ENCODE measurements around the gene MKX.
A peak's percentile ranks its signal among the peaks of the same experiment; 100 is the strongest.
"Not testable (repeated sequence)": the region's sequence is repeated elsewhere in the genome, so short reads cannot be mapped to it uniquely, and the experiment has no call there.

Gene MKX

GRCh38 chr10:27695706-27696105, 49.9 kb downstream of the MKX start:
- H3K4me3 ChIP-seq (ENCODE audit: low read depth, low read length), result no peak overlapping the region
- H3K4me1 ChIP-seq (ENCODE audit: control insufficient read depth, insufficient read depth, low read length, unreplicated experiment), result no peaks in the 10 kb centered on the region
- H3K36me3 ChIP-seq (ENCODE audit: insufficient read depth, low read length), result no peaks in the 10 kb centered on the region
- no peaks in the 10 kb centered on the region for H3K79me2 ChIP-seq (ENCODE audit: control insufficient read depth, insufficient read depth, low read length, unreplicated experiment)
- H3K27me3 ChIP-seq (ENCODE audit: insufficient read depth, low read length), result no peaks in the 10 kb centered on the region
- no peak overlapping the region for H3K27ac ChIP-seq (ENCODE audit: low read depth, low read length)
- H2AFZ ChIP-seq (ENCODE audit: low read length, unreplicated experiment), result no peak overlapping the region

- H3K4me3 ChIP-seq (ENCODE audit: low read depth, low read length), result no peak overlapping the region
- no peaks in the 10 kb centered on the region for H3K4me1 ChIP-seq (ENCODE audit: control insufficient read depth, insufficient read depth, low read length, unreplicated experiment)
- H3K27ac ChIP-seq (ENCODE audit: low read depth, low read length), result no peak overlapping the region
- no peaks in the 10 kb centered on the region for H3K36me3 ChIP-seq (ENCODE audit: insufficient read depth, low read length)
- no peaks in the 10 kb centered on the region for H3K79me2 ChIP-seq (ENCODE audit: control insufficient read depth, insufficient read depth, low read length, unreplicated experiment)
- H2AFZ ChIP-seq (ENCODE audit: low read length, unreplicated experiment), result no peak overlapping the region
- no peaks in the 10 kb centered on the region for H3K27me3 ChIP-seq (ENCODE audit: insufficient read depth, low read length)
Observed at GRCh38 chr10:27695088-27695487, 50.5 kb downstream of the MKX start.

- no peaks in the 10 kb centered on the region; the same call in 1 of the 2 replicates for H3K27me3 ChIP-seq (ENCODE audit: insufficient read depth, low read length)
- no peak overlapping the region for H3K27ac ChIP-seq (ENCODE audit: low read depth, low read length)
- no peaks in the 10 kb centered on the region for H3K36me3 ChIP-seq (ENCODE audit: insufficient read depth, low read length)
- no peak overlapping the region for H2AFZ ChIP-seq (ENCODE audit: low read length, unreplicated experiment)
- H3K79me2 ChIP-seq (ENCODE audit: control insufficient read depth, insufficient read depth, low read length, unreplicated experiment), result no peaks in the 10 kb centered on the region
- no peaks in the 10 kb centered on the region for H3K4me1 ChIP-seq (ENCODE audit: control insufficient read depth, insufficient read depth, low read length, unreplicated experiment)
- no peak overlapping the region for H3K4me3 ChIP-seq (ENCODE audit: low read depth, low read length)
Observed at GRCh38 chr10:27692663-27693062, 53.0 kb downstream of the MKX start.

GRCh38 chr10:27688991-27689390, 56.6 kb downstream of the MKX start:
- Histone ChIP-seq H3K36me3 (ENCODE audit: insufficient read depth, low read length) (no peaks in the 10 kb centered on the region), H3K4me3 (ENCODE audit: low read depth, low read length) (no peak overlapping the region), H2AFZ (ENCODE audit: low read length, unreplicated experiment) (no peak overlapping the region), H3K79me2 (ENCODE audit: control insufficient read depth, insufficient read depth, low read length, unreplicated experiment) (no peaks in the 10 kb centered on the region), H3K27me3 (ENCODE audit: insufficient read depth, low read length) (no peaks in the 10 kb centered on the region; the same call in 1 of the 2 replicates), H3K27ac (ENCODE audit: low read depth, low read length) (no peak overlapping the region), H3K4me1 (ENCODE audit: control insufficient read depth, insufficient read depth, low read length, unreplicated experiment) (peaks cover 3% of the 10 kb centered on the region)

- Histone ChIP-seq H3K4me1 (ENCODE audit: control insufficient read depth, insufficient read depth, low read length, unreplicated experiment) (peaks cover 3% of the 10 kb centered on the region), H3K36me3 (ENCODE audit: insufficient read depth, low read length) (no peaks in the 10 kb centered on the region), H3K27ac (ENCODE audit: low read depth, low read length) (no peak overlapping the region), H2AFZ (ENCODE audit: low read length, unreplicated experiment) (no peak overlapping the region), H3K4me3 (ENCODE audit: low read depth, low read length) (no peak overlapping the region), H3K27me3 (ENCODE audit: insufficient read depth, low read length) (no peaks in the 10 kb centered on the region; the same call in 1 of the 2 replicates), H3K79me2 (ENCODE audit: control insufficient read depth, insufficient read depth, low read length, unreplicated experiment) (no peaks in the 10 kb centered on the region)
Observed at GRCh38 chr10:27688276-27688675, 57.3 kb downstream of the MKX start.

GRCh38 chr10:27687743-27688142, 57.9 kb downstream of the MKX start:
- Histone ChIP-seq H2AFZ (ENCODE audit: low read length, unreplicated experiment) (peak overlapping the region; percentile 7), H3K27me3 (ENCODE audit: insufficient read depth, low read length) (no peaks in the 10 kb centered on the region; the same call in 1 of the 2 replicates), H3K36me3 (ENCODE audit: insufficient read depth, low read length) (no peaks in the 10 kb centered on the region), H3K4me1 (ENCODE audit: control insufficient read depth, insufficient read depth, low read length, unreplicated experiment) (peaks cover 3% of the 10 kb centered on the region), H3K4me3 (ENCODE audit: low read depth, low read length) (peak overlapping the region; percentile 36; the same call in 1 of the 2 replicates), H3K27ac (ENCODE audit: low read depth, low read length) (no peak overlapping the region), H3K79me2 (ENCODE audit: control insufficient read depth, insufficient read depth, low read length, unreplicated experiment) (no peaks in the 10 kb centered on the region)

GRCh38 chr10:27687326-27687725, 58.3 kb downstream of the MKX start:
- H3K36me3 ChIP-seq (ENCODE audit: insufficient read depth, low read length), result no peaks in the 10 kb centered on the region
- peak overlapping the region; percentile 36; the same call in 1 of the 2 replicates for H3K4me3 ChIP-seq (ENCODE audit: low read depth, low read length)
- peaks cover 3% of the 10 kb centered on the region for H3K4me1 ChIP-seq (ENCODE audit: control insufficient read depth, insufficient read depth, low read length, unreplicated experiment)
- H2AFZ ChIP-seq (ENCODE audit: low read length, unreplicated experiment), result peak overlapping the region; percentile 7
- no peaks in the 10 kb centered on the region for H3K79me2 ChIP-seq (ENCODE audit: control insufficient read depth, insufficient read depth, low read length, unreplicated experiment)
- no peak overlapping the region for H3K27ac ChIP-seq (ENCODE audit: low read depth, low read length)
- no peaks in the 10 kb centered on the region; the same call in 1 of the 2 replicates for H3K27me3 ChIP-seq (ENCODE audit: insufficient read depth, low read length)

GRCh38 chr10:27685681-27686080, 59.9 kb downstream of the MKX start:
- Histone ChIP-seq H3K27me3 (ENCODE audit: insufficient read depth, low read length) (no peaks in the 10 kb centered on the region; the same call in 1 of the 2 replicates), H3K36me3 (ENCODE audit: insufficient read depth, low read length) (no peaks in the 10 kb centered on the region), H2AFZ (ENCODE audit: low read length, unreplicated experiment) (no peak overlapping the region), H3K4me1 (ENCODE audit: control insufficient read depth, insufficient read depth, low read length, unreplicated experiment) (peaks cover 3% of the 10 kb centered on the region), H3K4me3 (ENCODE audit: low read depth, low read length) (no peak overlapping the region), H3K79me2 (ENCODE audit: control insufficient read depth, insufficient read depth, low read length, unreplicated experiment) (no peaks in the 10 kb centered on the region), H3K27ac (ENCODE audit: low read depth, low read length) (no peak overlapping the region)

GRCh38 chr10:27683226-27683625, 62.4 kb downstream of the MKX start:
- Histone ChIP-seq H3K4me3 (ENCODE audit: low read depth, low read length) (no peak overlapping the region), H3K27ac (ENCODE audit: low read depth, low read length) (no peak overlapping the region), H2AFZ (ENCODE audit: low read length, unreplicated experiment) (no peak overlapping the region), H3K79me2 (ENCODE audit: control insufficient read depth, insufficient read depth, low read length, unreplicated experiment) (no peaks in the 10 kb centered on the region), H3K4me1 (ENCODE audit: control insufficient read depth, insufficient read depth, low read length, unreplicated experiment) (peaks cover 3% of the 10 kb centered on the region), H3K36me3 (ENCODE audit: insufficient read depth, low read length) (no peaks in the 10 kb centered on the region), H3K27me3 (ENCODE audit: insufficient read depth, low read length) (peaks cover 5% of the 10 kb centered on the region; the same call in 1 of the 2 replicates)

GRCh38 chr10:27681795-27682194, 63.8 kb downstream of the MKX start:
- H3K27me3 ChIP-seq (ENCODE audit: insufficient read depth, low read length); H3K4me3 ChIP-seq (ENCODE audit: low read depth, low read length); H3K36me3 ChIP-seq (ENCODE audit: insufficient read depth, low read length); H2AFZ ChIP-seq (ENCODE audit: low read length, unreplicated experiment); H3K79me2 ChIP-seq (ENCODE audit: control insufficient read depth, insufficient read depth, low read length, unreplicated experiment); H3K27ac ChIP-seq (ENCODE audit: low read depth, low read length); H3K4me1 ChIP-seq (ENCODE audit: control insufficient read depth, insufficient read depth, low read length, unreplicated experiment): not testable (repeated sequence)

GRCh38 chr10:27680691-27681605, 64.7 kb downstream of the MKX start:
- Histone ChIP-seq H3K79me2 (ENCODE audit: control insufficient read depth, insufficient read depth, low read length, unreplicated experiment) (no peaks in the 10 kb centered on the region), H3K4me3 (ENCODE audit: low read depth, low read length) (no peak overlapping the region), H2AFZ (ENCODE audit: low read length, unreplicated experiment) (no peak overlapping the region), H3K36me3 (ENCODE audit: insufficient read depth, low read length) (no peaks in the 10 kb centered on the region), H3K4me1 (ENCODE audit: control insufficient read depth, insufficient read depth, low read length, unreplicated experiment) (no peaks in the 10 kb centered on the region), H3K27me3 (ENCODE audit: insufficient read depth, low read length) (peaks cover 5% of the 10 kb centered on the region; the same call in 1 of the 2 replicates), H3K27ac (ENCODE audit: low read depth, low read length) (no peak overlapping the region)
